Measurements from ENCODE around the gene MT2A.

MT2A gene

GRCh38 chr16:56632156-56632847, 23.9 kb downstream of the MT2A start, which contains the start of gene MT1M:
MT1M (plus strand) TSS chr16:56632659; CDS start chr16:56632732, 73 bp downstream.
- H3K27ac Mint-ChIP-seq: no peak within 1 kb of the TSS
- no peak for DNase-seq (ENCODE audit: low spot score)
- no peaks in the 10 kb centered on the region for H3K9me3 Mint-ChIP-seq
- H3K4me1 Mint-ChIP-seq (ENCODE audit: low read depth): peaks cover 24% of the 10 kb centered on the region
- peak within 1 kb of the TSS; percentile 66 for H3K4me3 Mint-ChIP-seq
- peaks cover 68% of the 10 kb centered on the region for H3K27me3 Mint-ChIP-seq (ENCODE audit: low read depth)
- peaks cover 4% of the 10 kb centered on the region for H3K36me3 Mint-ChIP-seq (ENCODE audit: low read depth)

GRCh38 chr16:56632848-56633365, 24.5 kb downstream of the MT2A start:
- no peak for DNase-seq (ENCODE audit: low spot score)
- H3K27ac Mint-ChIP-seq: no peak overlapping the region
- peaks cover 29% of the 10 kb centered on the region for H3K4me1 Mint-ChIP-seq (ENCODE audit: low read depth)
- H3K9me3 Mint-ChIP-seq: no peaks in the 10 kb centered on the region
- H3K27me3 Mint-ChIP-seq (ENCODE audit: low read depth): peaks cover 74% of the 10 kb centered on the region
- peaks cover 4% of the 10 kb centered on the region for H3K36me3 Mint-ChIP-seq (ENCODE audit: low read depth)
- H3K4me3 Mint-ChIP-seq: peak overlapping the region; percentile 54

- Mint-ChIP-seq H3K9me3 (no peaks in the 10 kb centered on the region), H3K4me1 (ENCODE audit: low read depth) (peaks cover 31% of the 10 kb centered on the region), H3K27ac (no peak overlapping the region), H3K4me3 (no peak overlapping the region), H3K36me3 (ENCODE audit: low read depth) (peaks cover 4% of the 10 kb centered on the region), H3K27me3 (ENCODE audit: low read depth) (peaks cover 77% of the 10 kb centered on the region)
- DNase-seq (ENCODE audit: low spot score): no peak
Observed at GRCh38 chr16:56633535-56633934, 25.2 kb downstream of the MT2A start.

GRCh38 chr16:56634715-56635440, 26.5 kb downstream of the MT2A start:
- no peak for DNase-seq (ENCODE audit: low spot score)
- Mint-ChIP-seq H3K36me3 (ENCODE audit: low read depth) (peaks cover 4% of the 10 kb centered on the region), H3K9me3 (no peaks in the 10 kb centered on the region), H3K4me1 (ENCODE audit: low read depth) (peaks cover 31% of the 10 kb centered on the region), H3K27ac (peak overlapping the region; percentile 5), H3K4me3 (peak overlapping the region; percentile 73), H3K27me3 (ENCODE audit: low read depth) (peaks cover 89% of the 10 kb centered on the region)

- H3K4me1 Mint-ChIP-seq (ENCODE audit: low read depth): peaks cover 27% of the 10 kb centered on the region
- H3K9me3 Mint-ChIP-seq: no peaks in the 10 kb centered on the region
- H3K36me3 Mint-ChIP-seq (ENCODE audit: low read depth): peaks cover 4% of the 10 kb centered on the region
- peaks cover 89% of the 10 kb centered on the region for H3K27me3 Mint-ChIP-seq (ENCODE audit: low read depth)
- no peak overlapping the region for H3K27ac Mint-ChIP-seq
- peak overlapping the region; percentile 45 for H3K4me3 Mint-ChIP-seq
- DNase-seq (ENCODE audit: low spot score): no peak
Observed at GRCh38 chr16:56635441-56635967, 27.1 kb downstream of the MT2A start.

GRCh38 chr16:56636616-56637413, 28.4 kb downstream of the MT2A start:
- Mint-ChIP-seq H3K9me3 (no peaks in the 10 kb centered on the region), H3K27me3 (ENCODE audit: low read depth) (peaks cover 81% of the 10 kb centered on the region), H3K4me3 (no peak overlapping the region), H3K36me3 (ENCODE audit: low read depth) (peaks cover 4% of the 10 kb centered on the region), H3K4me1 (ENCODE audit: low read depth) (peaks cover 25% of the 10 kb centered on the region), H3K27ac (no peak overlapping the region)
- DNase-seq (ENCODE audit: low spot score): no peak

- Mint-ChIP-seq H3K4me3 (peak within 1 kb of the TSS; percentile 76), H3K9me3 (no peaks in the 10 kb centered on the region), H3K27ac (no peak within 1 kb of the TSS), H3K36me3 (ENCODE audit: low read depth) (peaks cover 4% of the 10 kb centered on the region), H3K4me1 (ENCODE audit: low read depth) (peaks cover 28% of the 10 kb centered on the region), H3K27me3 (ENCODE audit: low read depth) (peaks cover 79% of the 10 kb centered on the region)
- peak; percentile 45 for DNase-seq (ENCODE audit: low spot score)
Observed at GRCh38 chr16:56637814-56638750, 29.7 kb downstream of the MT2A start, which contains the start of gene MT1A. MT1A (plus strand) TSS chr16:56638666; CDS start chr16:56638739, 73 bp downstream.

GRCh38 chr16:56639045-56639444, 30.7 kb downstream of the MT2A start:
- H3K27me3 Mint-ChIP-seq (ENCODE audit: low read depth): peaks cover 70% of the 10 kb centered on the region
- H3K27ac Mint-ChIP-seq: no peak overlapping the region
- H3K4me1 Mint-ChIP-seq (ENCODE audit: low read depth): peaks cover 35% of the 10 kb centered on the region
- no peak for DNase-seq (ENCODE audit: low spot score)
- H3K4me3 Mint-ChIP-seq: no peak overlapping the region
- no peaks in the 10 kb centered on the region for H3K9me3 Mint-ChIP-seq
- peaks cover 4% of the 10 kb centered on the region for H3K36me3 Mint-ChIP-seq (ENCODE audit: low read depth)

- Mint-ChIP-seq H3K27ac (no peak overlapping the region), H3K27me3 (ENCODE audit: low read depth) (peaks cover 59% of the 10 kb centered on the region), H3K4me3 (no peak overlapping the region), H3K36me3 (ENCODE audit: low read depth) (peaks cover under 1% of the 10 kb centered on the region), H3K9me3 (no peaks in the 10 kb centered on the region), H3K4me1 (ENCODE audit: low read depth) (peaks cover 34% of the 10 kb centered on the region)
- no peak for DNase-seq (ENCODE audit: low spot score)
Observed at GRCh38 chr16:56640076-56640475, 31.7 kb downstream of the MT2A start.

GRCh38 chr16:56641166-56641565, 32.8 kb downstream of the MT2A start:
- peaks cover 29% of the 10 kb centered on the region for H3K4me1 Mint-ChIP-seq (ENCODE audit: low read depth)
- no peaks in the 10 kb centered on the region for H3K36me3 Mint-ChIP-seq (ENCODE audit: low read depth)
- no peaks in the 10 kb centered on the region for H3K9me3 Mint-ChIP-seq
- no peak overlapping the region for H3K4me3 Mint-ChIP-seq
- H3K27me3 Mint-ChIP-seq (ENCODE audit: low read depth): peaks cover 56% of the 10 kb centered on the region
- H3K27ac Mint-ChIP-seq: no peak overlapping the region
- no peak for DNase-seq (ENCODE audit: low spot score)

GRCh38 chr16:56643080-56643778, 34.8 kb downstream of the MT2A start:
- H3K4me3 Mint-ChIP-seq: peak overlapping the region; percentile 76
- peaks cover 50% of the 10 kb centered on the region for H3K27me3 Mint-ChIP-seq (ENCODE audit: low read depth)
- H3K27ac Mint-ChIP-seq: no peak overlapping the region
- H3K9me3 Mint-ChIP-seq: no peaks in the 10 kb centered on the region
- H3K36me3 Mint-ChIP-seq (ENCODE audit: low read depth): no peaks in the 10 kb centered on the region
- DNase-seq (ENCODE audit: low spot score): peak; percentile 85
- H3K4me1 Mint-ChIP-seq (ENCODE audit: low read depth): peaks cover 23% of the 10 kb centered on the region

GRCh38 chr16:56643833-56644232, 35.4 kb downstream of the MT2A start:
- no peak for DNase-seq (ENCODE audit: low spot score)
- Mint-ChIP-seq H3K4me1 (ENCODE audit: low read depth) (peaks cover 19% of the 10 kb centered on the region), H3K27ac (no peak overlapping the region)

More at GRCh38 chr16:56643833-56644232, 35.4 kb downstream of the MT2A start:
- peak overlapping the region; percentile 76 for H3K4me3 Mint-ChIP-seq
- no peaks in the 10 kb centered on the region for H3K9me3 Mint-ChIP-seq
- H3K27me3 Mint-ChIP-seq (ENCODE audit: low read depth): peaks cover 50% of the 10 kb centered on the region
- H3K36me3 Mint-ChIP-seq (ENCODE audit: low read depth): no peaks in the 10 kb centered on the region
